Stimulated activated CD8-positive, alpha-beta memory T cell treated with anti-CD3 and anti-CD28 coated beads, Interleukin-12 subunit alpha, Interleukin-12 subunit beta, amount 100 ng/mL, for 4 hours (primary cell): ENCODE results near the gene PARD3B.

Experiments used
- DNase-seq: peaks from one replicate; pipeline ENCODE4 v3.0.0-alpha.2; 2020; ENCODE audit warnings: low read depth

Gene PARD3B

DNA sequence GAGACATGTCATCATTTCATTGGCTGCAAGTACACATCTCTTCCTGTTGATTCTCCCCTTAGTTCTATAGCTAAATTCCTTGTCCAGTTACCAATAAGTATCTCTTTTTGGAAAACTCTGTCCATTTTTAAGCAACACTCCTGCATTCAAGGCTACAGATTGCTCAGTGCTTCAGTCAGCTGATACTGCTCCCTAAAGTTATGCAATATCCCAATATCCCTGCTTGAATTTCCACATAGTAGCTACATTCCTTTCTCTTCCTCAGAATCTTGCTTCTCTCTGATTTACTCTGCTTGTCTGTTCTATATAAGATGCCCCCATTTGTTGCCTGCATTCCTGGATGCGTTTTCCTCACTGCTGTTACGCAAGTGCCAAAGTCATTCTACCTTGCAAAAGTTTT lies 109.8 kb downstream of the PARD3B start:
- no peak for DNase-seq

GRCh38 chr2:204655626-204656025 lies 110.4 kb downstream of the PARD3B start:
- no peak for DNase-seq

GRCh38 chr2:204657024-204657423 lies 111.7 kb downstream of the PARD3B start:
- DNase-seq = no peak

GRCh38 chr2:204662956-204663355 lies 117.7 kb downstream of the PARD3B start:
- no peak for DNase-seq

DNA sequence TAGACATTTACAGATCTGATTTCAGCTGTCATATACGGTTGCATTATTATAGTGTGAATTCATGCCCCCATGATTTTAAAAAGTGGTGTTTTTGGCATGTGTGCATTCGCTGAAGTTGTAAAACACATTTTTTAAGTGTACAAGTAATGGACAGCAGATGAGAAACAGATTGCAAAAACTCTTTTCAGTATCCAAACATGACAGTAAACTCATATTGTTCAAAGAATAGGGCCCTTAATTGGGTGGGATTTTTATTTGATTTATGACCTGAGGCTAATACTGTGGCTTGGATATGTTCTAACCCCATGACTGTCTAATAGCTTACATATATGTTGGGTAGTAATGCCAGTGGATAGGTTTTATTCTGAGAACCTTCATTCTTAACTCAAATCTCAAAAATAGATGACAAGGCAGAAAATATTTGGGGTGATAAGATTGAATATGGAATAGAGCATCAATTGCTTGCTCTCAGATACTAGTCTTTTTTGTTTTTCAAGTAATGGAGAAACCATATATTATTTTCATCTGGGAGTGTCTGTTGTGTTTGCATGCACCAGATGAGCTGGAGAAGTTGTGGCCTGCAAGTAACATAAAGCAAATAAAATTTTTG lies 118.6 kb downstream of the PARD3B start:
- no peak for DNase-seq

GRCh38 chr2:204664708-204665121 lies 119.4 kb downstream of the PARD3B start:
- no peak for DNase-seq

- no peak for DNase-seq
These were observed 119.9 kb downstream of the PARD3B start for GRCh38 chr2:204665207-204665606.

- no peak for DNase-seq
These were observed 120.5 kb downstream of the PARD3B start for GRCh38 chr2:204665771-204666170.

DNA sequence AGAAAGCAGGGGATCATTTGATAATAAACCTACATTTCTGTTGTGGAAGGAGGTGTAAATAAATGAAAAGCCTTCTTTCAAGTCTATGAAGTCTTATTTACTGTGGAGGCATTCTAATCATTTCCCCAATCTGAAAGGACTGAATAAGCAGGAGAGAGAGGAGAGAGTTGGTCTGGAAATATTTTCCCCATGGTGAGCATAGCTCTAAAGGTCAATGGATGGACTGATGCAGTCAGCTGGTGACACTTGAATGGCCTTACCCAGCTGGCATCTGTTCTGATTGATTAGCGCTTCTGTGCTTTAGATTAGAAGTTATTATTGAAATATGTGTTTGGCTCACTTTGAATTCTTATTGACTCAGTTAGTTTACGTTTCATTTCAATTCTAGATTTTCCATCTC lies 122.7 kb downstream of the PARD3B start:
- no peak for DNase-seq

DNA sequence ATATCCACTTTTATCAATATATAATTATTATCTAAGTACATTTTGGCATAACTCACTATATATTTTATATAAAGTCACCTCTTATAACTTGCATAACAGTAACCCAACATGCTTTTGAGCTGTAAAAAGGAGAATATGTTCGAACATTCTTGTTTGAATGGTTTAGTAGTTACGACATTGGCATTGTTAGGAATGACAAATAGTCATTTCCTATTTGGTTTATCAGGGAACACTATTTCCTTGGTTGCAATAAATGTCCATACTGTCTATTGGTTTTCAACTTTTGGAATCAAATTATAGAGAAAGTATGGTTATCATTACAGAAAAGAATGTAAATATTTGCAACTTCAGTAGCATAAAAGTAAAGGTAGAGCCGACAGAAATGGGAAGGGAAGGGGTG lies 124.1 kb downstream of the PARD3B start:
- no peak for DNase-seq

DNA sequence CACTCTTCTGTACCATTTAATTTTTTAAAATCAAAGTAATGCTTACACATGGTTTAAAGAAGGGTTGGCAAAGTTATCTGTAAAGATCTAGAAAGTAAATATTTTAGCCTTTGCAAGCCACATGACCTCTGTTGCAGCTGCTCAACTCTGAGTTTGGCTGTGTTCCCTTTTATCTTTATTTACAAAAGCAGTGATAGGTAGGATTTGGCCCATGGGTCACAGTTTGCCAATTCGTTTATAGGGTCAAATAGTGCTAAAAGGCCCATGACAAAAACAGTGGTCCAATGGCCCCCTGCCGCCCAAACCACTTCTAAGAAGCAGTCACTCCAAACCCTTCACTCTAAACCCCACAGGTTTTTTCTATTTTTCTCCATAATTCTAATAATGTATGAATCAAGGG lies 124.8 kb downstream of the PARD3B start:
- DNase-seq = no peak

DNA sequence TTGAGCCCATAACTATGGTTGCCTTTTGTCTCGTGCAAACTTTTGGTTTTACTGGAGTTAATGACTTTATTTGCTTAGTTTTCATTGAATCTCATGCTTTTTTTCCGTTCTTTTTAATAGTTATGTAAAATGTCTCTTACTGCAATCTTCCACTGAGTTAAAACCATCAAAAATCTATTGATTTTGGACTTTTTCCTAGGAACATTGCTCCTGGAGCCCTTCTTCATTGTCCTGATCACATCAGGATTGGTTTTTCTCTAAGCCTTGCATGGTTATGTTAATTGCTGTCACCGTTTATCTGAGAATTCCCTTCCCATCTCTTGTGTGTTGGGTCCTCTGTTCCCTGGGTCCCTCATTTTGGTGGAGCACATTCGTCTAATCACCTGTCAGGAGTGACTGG lies 125.5 kb downstream of the PARD3B start:
- DNase-seq = no peak

- no peak for DNase-seq
These were observed 127.5 kb downstream of the PARD3B start for GRCh38 chr2:204672772-204673171.

DNA sequence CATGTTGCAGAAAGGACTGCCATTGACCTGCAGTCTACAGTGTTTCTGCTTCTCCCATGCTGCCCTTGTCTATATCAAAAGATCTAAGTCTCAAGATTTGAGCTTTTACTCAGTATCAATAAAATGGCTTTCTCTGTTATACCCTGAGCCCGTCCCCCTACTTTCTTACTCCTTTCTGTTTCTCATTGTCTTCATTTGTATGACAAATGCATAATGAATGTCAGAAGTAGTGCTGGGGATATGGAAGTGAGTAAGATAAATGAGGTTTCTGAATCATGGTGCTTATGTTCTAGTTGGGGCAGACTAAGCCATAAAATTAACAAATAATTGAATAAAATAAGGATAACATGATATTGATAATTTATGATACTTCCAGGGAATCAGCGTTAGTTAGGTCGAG lies 128.6 kb downstream of the PARD3B start:
- DNase-seq = no peak

DNA sequence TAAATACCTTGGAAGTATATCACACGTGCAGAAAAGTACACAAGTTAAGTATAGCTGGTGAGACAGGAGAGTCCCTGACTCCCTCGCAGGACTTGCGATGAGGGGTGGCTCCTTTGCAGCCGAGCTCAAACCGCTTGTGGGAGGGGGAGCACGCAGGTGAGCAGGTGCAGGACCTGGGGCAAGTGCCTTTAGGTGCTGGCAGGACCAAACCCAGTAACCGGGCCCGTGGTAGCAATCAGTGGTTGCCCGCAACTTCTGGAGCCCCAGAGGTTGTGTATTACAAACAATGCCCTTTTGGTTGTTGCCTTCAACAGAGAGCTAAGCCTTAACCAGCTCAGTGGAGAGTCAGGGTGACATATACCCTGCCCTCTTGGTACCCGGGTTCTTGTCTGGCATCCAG lies 132.8 kb downstream of the PARD3B start:
- DNase-seq = no peak

DNA sequence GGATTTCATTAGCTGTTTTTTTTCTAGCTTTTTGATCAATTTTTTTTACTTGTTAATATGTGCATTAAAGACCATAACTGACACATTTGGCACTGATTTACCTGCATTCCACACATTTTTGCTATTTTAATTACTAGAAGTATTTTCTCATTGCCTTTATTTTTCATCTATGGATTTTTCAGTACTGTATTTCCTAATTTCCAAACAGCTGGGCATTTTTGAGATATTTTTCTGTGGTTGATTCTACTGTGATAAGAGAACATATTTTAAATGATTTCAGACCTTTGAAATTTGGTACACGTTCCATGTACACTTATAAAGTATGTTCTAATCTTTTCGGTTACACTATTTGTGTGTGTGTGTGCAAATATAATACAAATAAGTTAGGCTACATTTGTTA lies 135.3 kb downstream of the PARD3B start:
- no peak for DNase-seq

GRCh38 chr2:204681412-204681811 lies 136.1 kb downstream of the PARD3B start:
- DNase-seq = no peak

GRCh38 chr2:204683384-204683783 lies 138.1 kb downstream of the PARD3B start:
- DNase-seq = no peak

DNA sequence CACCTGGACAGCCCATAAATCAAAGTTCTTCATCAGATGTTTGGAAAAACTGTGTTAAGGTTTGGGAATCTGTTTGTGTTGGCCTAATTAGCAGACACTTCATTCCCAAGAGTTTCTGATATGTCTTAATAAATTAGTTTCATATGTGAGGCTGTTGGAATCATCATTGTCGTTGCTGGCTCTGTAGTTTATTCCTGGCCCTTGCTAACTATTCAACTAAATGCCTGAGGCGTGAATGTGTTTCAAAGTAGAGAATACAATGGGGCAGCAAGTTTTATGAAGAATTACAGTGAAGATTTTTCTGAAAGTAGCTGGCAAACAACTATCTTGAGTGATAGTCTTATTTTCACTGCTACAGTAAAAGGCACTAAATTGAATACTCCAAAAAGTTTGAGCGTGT lies 141.1 kb downstream of the PARD3B start:
- no peak for DNase-seq

GRCh38 chr2:204687776-204688175 lies 142.5 kb downstream of the PARD3B start:
- DNase-seq = no peak

GRCh38 chr2:204691911-204692510 lies 146.7 kb downstream of the PARD3B start:
- no peak for DNase-seq

- no peak for DNase-seq
These were observed 147.5 kb downstream of the PARD3B start for GRCh38 chr2:204692790-204693189.

GRCh38 chr2:204693262-204693661 lies 148.0 kb downstream of the PARD3B start:
- DNase-seq = no peak

DNA sequence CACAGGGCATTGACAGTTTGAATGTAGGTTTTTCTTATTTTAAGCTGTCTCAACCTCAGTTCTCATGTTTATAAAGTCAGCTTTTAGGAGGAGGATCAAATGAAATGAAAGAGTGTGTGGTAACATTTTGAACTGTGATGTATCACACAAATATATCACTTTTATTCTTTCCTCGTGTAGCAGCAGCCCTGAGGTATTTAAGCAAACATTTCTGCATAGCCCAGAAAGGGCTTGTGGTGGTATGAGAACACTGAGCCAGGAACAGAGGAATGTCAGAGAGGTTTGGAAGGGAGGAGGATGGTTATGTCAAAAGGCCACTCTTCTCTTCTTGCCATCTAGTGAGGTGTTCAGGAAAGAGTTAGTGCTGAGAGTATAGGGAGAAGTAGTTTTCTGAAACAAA lies 150.2 kb downstream of the PARD3B start:
- no peak for DNase-seq
